ENCODE data around the gene LAMB4.

LAMB4 gene

DNA sequence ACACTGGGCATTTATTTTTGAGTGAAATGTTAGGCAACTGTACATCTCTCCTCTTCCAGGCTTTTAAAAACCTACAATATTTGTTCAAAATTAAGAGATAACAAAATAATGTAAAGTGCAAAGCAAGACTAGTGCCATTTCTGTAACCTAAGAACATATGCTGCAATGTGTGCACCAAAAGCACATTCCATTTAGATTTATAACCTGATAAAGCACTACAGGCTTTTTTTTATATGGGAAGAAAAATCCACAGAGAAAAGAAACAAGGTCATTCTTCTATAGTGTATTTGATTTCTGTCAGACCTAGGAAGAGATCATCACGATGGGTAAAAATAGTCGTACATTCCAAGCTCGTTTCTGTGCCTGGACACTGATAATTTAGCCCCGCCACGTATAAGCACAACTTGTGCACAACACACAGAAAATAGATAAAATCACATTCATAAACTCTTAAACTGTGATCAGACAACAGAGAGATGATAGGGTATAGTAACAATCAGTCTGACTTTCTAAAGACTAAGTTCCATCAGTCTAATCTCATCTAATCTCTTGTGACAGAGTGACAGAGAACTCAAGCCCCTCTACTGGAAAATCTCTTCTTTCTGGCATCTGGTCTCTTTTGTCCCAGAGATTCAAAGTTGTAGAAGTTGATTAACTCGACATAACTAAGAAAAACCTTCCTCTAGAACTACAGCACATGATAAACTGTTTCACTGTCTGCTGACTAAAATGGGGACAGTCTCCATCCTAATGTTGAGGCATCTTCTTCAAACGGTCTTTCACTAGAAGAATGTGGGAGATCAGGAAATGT is 133.9 kb downstream of the LAMB4 start:
- no peak for DNase-seq

DNA sequence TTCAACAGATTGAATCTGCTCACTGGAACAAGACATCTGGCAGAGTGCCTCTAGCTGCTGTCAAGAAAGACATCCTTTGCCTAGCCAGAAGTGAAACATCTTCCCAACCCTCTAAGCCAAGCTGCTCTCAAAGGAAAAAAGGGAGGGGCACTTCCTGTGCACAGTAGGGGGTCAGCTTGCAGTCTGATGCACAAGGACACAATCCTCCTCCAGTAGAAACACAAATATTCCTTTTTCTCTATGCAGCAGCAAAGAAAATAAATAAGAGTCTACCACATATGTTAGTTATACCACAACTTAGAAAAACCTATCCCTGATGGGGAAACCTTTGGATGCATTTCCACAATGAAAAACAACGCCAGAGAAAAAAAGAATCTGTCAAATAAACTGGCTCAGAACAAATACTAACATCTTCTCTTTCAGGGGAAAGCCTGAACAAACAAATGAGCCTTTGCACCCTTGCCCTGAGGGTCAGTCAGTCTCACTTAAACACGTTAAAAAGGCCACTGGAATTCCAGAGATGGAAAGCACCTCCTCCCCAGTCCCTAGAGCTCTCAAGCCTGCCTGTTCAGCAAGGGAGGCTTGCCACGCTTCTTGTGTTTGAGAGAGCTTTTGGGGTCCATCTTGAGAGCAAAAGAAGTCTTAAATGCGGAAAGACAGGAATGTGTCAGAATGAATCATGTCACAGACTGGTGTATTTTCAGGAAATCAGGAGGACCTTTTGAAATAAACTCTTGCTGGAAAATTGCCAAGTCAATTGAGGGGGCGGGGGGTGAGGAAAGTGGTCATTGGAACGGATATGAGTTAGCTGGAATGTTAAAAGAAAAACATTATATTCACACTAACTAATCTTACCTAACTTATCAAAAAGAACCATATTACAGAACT is 134.7 kb downstream of the LAMB4 start:
- no peak for DNase-seq

DNA sequence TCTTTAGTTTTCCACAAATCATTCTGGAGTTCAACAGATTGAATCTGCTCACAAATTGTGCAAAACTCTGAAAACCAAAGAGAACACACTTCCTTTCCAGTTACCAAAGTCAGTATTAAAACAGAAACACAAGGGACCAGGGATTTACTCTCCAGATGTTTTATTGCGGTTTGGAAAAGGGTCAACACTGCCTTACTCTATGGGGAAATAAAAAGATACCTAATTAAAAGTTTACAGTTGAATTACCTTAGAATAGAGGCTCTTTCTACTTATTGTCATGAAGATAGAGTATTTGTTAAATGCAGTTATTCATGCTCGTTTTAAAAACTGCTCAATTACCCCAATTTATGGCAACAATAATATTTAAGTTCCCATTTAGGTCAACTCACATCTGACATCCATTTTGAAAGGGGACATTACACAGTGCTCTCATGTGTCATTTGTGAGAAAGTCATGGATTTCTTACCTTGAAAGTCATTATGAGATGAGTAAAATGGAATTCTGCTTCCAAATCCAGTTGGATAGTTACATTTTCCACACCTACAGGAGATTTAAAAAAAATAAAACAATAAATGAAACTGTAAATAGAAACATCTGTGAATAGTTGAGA is 135.6 kb downstream of the LAMB4 start:
- DNase-seq: no peak

DNA sequence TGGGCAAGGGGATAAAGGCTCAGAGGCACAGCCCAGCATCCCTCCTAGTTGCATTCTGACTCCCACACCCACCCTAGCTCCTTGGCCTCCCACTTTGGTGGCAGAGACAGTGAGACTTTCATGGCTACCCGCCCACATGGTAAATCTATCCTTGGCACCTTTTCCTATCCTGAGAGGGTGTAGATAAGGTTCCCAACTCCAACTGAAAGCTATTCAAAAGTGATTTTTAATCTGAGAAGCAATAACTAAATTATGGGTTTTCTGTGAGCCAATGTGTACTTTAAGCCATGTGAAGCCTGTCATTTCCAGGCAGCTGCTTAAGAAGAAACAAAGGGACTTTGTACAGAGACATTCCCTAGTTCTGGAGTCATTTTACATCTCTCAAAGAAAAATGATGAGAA is 136.3 kb downstream of the LAMB4 start:
- DNase-seq: no peak

DNA sequence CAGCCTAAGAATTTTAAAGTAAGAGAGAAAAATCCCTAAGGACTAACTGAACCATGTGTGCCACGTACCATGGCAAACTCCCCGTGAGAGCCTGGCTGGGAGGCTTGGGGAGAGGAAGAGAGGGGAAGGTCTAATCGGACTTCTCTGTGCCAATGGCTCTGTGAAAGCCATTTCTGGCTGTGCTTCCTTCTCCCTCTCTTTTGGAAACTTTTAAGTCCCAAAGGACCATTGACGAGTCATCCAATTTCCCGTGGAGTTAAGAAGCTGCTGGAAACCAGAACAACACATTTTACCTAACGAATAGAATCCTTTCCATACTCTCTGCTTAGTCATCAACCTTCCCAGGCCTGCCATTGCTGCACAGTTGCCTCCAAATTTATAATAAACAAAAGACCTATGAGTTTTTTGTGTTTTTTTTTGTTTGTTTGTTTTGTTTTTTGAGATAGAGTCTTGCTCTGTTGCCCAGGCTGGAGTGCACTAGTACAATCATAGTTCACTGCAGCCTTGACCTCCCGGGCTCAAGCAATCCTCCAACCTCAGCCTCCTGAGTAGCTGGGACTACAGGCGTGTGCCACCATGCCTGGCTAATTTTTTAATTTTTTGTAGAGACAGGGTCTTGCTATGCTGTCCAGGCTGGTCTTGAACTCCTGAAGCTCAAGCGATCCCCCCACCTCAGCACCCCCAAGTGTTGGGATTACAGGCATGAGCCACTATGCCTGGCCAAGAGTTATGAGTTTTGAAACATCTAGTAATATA is 140.4 kb downstream of the LAMB4 start:
- no peak for DNase-seq

DNA sequence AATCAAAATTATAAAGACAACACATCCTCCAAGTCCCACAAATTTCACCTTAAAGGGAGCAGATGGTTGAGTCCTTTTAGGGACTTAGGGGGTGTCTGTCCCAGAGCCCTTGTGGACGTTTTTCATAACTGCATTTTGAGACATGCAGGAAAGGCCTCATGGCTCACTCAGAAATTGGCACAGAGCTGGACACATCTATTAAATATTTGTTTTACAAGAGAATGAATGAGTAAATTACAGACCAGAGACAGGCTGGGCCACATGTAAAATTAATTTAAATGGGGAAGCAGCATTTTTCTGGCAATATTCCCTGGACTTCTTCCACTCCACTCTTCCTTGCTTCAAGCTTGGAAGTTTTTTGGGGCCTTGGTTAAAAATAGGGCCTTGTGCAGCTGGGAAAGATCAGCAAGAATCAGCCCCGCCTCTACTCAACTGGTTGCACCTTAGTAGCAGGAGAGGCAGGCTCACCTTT is 147.2 kb downstream of the LAMB4 start:
- no peak for DNase-seq

DNA sequence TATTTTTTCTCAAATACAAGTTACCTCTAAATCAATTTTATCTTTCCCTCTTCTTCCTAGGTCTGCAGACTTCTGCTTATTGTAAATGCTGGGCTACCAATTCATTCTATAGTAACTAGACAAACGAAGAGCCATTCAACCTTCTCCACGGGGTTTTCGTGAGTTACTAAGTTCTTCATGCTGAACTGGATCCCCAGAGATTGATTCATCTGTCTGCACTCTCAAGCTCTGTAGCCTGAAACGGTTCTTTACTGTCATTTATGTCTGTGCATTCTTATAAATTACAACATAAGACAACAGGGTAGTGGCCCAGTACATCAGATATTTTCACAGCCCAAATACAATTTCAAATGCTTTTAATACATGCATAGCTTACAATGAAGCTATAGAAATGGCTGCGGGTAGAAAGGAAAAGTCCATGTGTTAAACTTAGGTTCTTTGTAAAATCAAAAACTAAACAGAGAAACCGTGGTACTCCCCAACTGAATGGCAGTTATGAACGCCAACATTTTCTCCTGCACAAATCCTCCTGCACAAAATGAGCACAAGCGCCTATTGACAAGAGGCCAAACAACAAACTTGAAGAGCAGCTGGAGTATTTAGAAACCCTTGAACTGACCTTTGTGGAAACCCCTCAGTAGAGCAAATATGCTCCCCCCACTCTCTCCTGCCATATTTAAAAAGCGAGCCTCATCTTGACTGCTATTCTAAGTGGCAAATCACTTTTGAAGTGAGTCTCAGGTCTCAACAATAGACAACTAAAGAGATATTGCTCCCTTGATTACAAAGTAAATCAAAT is 147.9 kb downstream of the LAMB4 start:
- DNase-seq: no peak

DNA sequence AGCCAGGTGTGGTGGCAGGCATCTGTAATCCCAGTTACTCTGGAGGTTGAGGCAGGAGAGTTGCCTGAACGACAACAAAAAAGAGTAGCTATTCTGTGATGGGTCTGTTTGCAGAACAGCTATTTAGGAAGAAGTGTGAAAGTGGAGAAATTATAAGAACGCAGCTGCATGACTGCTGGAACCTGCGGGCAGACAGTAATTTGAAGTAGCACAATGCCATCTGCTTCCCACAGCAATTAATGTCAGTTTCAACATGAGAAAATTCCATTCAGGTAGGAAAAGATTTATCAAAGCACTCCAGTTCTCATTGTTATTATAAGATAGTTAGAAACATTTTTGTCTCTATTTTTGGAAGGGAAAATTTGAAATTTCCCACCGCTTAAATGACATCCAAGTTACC is 148.7 kb downstream of the LAMB4 start:
- DNase-seq: no peak

DNA sequence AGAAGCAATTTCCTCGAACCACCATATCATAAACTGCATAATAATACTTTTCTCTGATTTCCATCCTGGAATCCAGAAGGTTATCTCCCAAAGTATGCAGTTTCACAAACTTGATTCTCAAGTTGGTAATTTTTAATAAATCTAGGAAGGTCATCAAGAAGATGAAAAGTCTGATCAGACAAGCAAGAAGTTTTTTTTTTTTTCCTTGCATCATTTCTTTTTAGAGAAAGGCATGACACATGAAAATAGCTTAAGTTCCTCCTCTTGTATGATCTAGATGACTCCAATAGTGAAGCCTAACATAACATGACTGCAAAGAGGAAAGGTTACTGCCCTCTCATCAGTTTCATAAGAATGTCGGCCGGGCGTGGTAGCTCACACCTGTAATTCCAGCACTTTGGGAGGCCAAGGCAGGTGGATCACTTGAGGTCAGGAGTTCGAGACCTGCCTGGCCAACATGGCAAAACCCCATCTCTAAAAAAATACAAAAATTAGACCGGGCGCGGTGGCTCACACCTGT is 149.4 kb downstream of the LAMB4 start:
- DNase-seq: no peak

DNA sequence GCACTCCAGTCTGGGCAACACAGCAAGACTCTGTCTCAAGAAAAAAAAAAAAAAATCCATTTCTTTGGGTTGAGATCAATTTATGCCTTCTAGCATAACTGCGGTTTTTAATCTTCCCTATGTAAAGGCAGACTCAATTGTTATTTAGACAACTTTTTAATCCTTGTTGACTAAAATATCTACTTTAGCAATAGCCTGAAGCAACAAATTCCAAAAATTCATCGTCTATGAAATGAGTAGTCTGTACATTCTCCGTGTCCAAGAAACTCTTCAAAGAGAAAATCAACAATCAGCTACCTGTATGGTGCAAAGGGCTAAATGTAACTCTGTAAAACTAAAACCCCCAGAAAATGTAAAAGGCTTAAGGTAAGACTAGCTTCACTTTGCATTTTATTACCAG is 150.0 kb downstream of the LAMB4 start:
- DNase-seq: no peak

DNA sequence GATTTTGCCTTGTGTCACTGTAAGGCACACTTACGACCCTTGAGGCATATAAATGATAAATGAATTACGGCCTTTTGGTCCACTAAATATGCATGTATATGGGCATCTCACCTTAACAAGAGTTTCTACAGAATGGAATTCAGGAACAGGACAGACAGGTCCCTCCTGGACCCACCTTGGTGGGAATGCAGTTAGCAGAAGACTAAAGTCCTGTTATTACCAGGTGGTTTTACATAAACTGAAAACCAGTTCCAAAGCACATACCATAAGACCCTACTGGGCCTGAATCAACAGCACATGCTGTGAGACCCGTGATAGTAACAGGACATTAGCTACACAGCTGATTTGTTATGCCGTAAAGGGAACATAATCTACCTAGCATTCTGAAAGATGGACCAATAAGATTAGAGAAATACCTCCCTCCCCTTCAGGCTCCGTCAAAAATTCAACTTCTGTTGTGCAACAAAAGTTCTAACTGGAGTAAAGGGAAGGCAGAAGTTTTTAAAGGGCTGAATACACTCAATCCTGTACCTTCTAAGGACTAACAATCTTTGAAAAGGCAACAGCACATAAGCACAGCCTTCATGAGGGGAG is 151.2 kb downstream of the LAMB4 start:
- no peak for DNase-seq

DNA sequence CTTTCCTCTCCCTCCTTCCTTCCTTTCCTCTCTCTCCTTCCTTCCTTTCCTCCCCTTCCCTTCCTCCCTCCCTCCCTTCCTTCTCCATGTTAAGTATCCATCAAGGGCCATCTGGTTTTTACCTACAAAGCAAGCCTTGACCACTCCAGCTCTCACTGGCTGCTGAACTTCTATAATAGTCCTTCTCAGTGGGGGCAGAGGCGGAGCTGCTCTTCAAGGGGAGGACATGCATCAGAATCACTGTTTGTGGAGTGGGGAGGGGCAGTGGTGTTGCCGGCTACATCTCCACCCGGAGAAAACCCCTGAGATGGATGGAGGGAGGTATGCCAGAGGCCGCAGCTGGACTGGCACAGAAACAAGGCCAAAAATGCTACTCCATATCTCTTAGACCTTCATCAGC is 153.1 kb downstream of the LAMB4 start:
- no peak for DNase-seq

DNA sequence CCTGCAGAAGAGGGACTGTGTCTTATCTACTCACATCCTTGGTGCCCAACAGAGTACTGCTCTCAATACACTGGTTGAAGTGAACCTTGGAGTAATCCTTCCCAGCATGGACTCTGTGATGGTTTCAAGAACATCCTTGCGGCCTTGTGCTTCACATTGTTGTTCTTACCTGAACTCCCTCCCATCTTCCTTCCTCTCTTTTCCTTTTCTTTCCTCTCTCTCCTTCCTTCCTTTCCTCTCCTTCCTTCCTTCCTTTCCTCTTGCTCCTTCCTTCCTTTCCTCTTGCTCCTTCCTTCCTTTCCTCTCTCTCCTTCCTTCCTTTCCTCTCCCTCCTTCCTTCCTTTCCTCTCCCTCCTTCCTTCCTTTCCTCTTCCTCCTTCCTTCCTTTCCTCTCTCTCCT is 153.5 kb downstream of the LAMB4 start:
- DNase-seq: no peak

DNA sequence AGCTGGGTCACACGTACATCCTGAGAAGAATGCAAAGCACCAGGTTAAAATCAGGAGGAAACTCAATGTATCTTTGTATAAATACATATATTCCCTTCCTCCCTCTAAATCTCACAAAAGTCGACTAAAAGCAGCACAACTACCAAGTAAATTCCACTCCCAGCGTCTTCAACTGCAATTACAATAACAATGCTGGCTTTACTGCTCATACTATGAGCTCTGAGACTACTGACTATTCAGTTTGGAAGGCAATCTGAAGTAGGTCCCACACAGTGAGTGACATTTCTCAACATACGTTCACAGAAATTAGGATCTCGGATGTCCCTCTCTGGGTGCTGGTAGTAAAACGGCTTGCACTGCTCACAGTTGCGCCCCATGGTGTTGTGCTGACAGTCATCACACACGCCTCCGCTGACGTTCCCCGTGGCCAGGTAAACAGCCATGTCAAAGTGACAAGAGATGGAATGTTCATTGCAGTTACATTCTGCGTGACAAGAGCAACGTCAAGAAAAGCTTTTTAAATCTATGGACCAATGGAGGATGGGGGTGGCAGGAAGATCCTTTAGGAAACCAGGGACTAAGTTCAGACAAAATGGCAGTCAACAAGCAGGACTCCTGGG is 154.7 kb downstream of the LAMB4 start:
- no peak for DNase-seq

DNA sequence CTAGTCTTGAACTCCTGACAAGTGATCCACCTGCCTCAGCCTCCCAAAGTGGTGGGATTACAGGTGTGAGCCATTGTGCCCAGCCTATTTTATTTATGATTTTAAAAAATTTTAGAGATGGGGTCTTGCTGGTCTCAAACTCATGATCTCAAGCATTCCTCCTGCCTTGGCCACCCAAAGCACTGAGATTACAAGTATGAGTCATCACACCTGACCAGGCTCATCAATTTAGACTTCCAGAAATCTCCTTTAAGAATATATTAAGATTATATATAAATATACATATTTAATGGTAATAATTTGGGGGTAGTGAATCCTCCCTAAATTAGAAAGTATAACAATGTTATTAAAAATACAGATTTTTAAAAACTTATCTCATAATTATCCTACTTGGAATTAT is 156.3 kb downstream of the LAMB4 start:
- DNase-seq: no peak
